ENCODE data around the gene AKT1.

The AKT1 gene

GRCh38 chr14:104821971-104822608 is 26.5 kb upstream of the AKT1 start:
- no peak overlapping the region for H3K4me3 ChIP-seq (ENCODE audit: low read length)
- no peak for DNase-seq (ENCODE audit: low read depth)
- TF ChIP-seq CTCF (conservative IDR thresholded peaks at IDR 0.05; ENCODE audit: low read depth, low read length): no peak

GRCh38 chr14:104821229-104821945 is 25.8 kb upstream of the AKT1 start:
- TF ChIP-seq CTCF (conservative IDR thresholded peaks at IDR 0.05; ENCODE audit: low read depth, low read length): no peak
- no peak for DNase-seq (ENCODE audit: low read depth)
- no peak overlapping the region for H3K4me3 ChIP-seq (ENCODE audit: low read length)

GRCh38 chr14:104820669-104821228 is 25.2 kb upstream of the AKT1 start:
- no peak overlapping the region for H3K4me3 ChIP-seq (ENCODE audit: low read length)
- TF ChIP-seq CTCF (conservative IDR thresholded peaks at IDR 0.05; ENCODE audit: low read depth, low read length): peak; percentile 70
- no peak for DNase-seq (ENCODE audit: low read depth)

GRCh38 chr14:104819361-104819781 is 23.8 kb upstream of the AKT1 start:
- TF ChIP-seq CTCF (conservative IDR thresholded peaks at IDR 0.05; ENCODE audit: low read depth, low read length): no peak
- no peak overlapping the region for H3K4me3 ChIP-seq (ENCODE audit: low read length)
- DNase-seq (ENCODE audit: low read depth): no peak

GRCh38 chr14:104818714-104819161 is 23.2 kb upstream of the AKT1 start:
- DNase-seq (ENCODE audit: low read depth): no peak
- no peak for TF ChIP-seq CTCF (conservative IDR thresholded peaks at IDR 0.05; ENCODE audit: low read depth, low read length)
- H3K4me3 ChIP-seq (ENCODE audit: low read length): no peak overlapping the region

GRCh38 chr14:104817930-104818713 is 22.6 kb upstream of the AKT1 start:
- no peak overlapping the region for H3K4me3 ChIP-seq (ENCODE audit: low read length)
- TF ChIP-seq CTCF (conservative IDR thresholded peaks at IDR 0.05; ENCODE audit: low read depth, low read length): no peak
- DNase-seq (ENCODE audit: low read depth): no peak
